ENCODE measurements around the gene FBXL14. TPM values are rescaled to one million over a fixed set of nuclear protein-coding genes. Genes with fewer than 3 reads are reported as not detected.

The FBXL14 gene
- total and polyA plus RNA-seq, 9 of the 15 experiments (the other 6 are each of a cell fraction or from before 2014, with no cell fraction given): 0.13 to 9.8 (median 3.3) TPM

- TF ChIP-seq ZNF668 (CRISPR knock-in tag; IDR thresholded peaks at IDR 0.05): no peak
- peak; percentile 83 for TF ChIP-seq SMARCE1 (IDR thresholded peaks at IDR 0.05)
- no peak for TF ChIP-seq WHSC1 (IDR thresholded peaks at IDR 0.05; ENCODE audit: low read length)
- peak; percentile 92 for TF ChIP-seq EGR1 (conservative IDR thresholded peaks at IDR 0.05)
- no peak for TF ChIP-seq ZNF507 (tag; conservative IDR thresholded peaks at IDR 0.05)
- peak; percentile 50; the same call in 1 of the 2 replicates for TF ChIP-seq POLR2AphosphoS5 (IDR thresholded peaks at IDR 0.05; ENCODE audit: control insufficient read depth, insufficient read depth, low read depth, low read length)
- TF ChIP-seq MTA3 (IDR thresholded peaks at IDR 0.05; ENCODE audit: borderline replicate concordance): 0 out of 2 replicates have a peak, but pooled peaks have one; percentile 66
- TF ChIP-seq RBM22 (IDR thresholded peaks at IDR 0.05; ENCODE audit: low read depth, low read length, poor library complexity, severe bottlenecking): no peak
- TF ChIP-seq NFE2 (IDR thresholded peaks at IDR 0.05; ENCODE audit: low read depth): no peak
- TF ChIP-seq E2F8 (IDR thresholded peaks at IDR 0.05; ENCODE audit: low read depth, partially characterized antibody): no peak
- no peak for TF ChIP-seq OTX1 (CRISPR knock-in tag; IDR thresholded peaks at IDR 0.05)
- no peak for TF ChIP-seq CAMTA2 (CRISPR knock-in tag; conservative IDR thresholded peaks at IDR 0.05)
- no peak for TF ChIP-seq NR1H2 (CRISPR knock-in tag; IDR thresholded peaks at IDR 0.05)
- no peak for TF ChIP-seq HCFC1 (IDR thresholded peaks at IDR 0.05; ENCODE audit: low read depth, low read length)
- TF ChIP-seq POLR2AphosphoS2 (IDR thresholded peaks at IDR 0.05; ENCODE audit: low read length): no peak
- TF ChIP-seq ETV5 (CRISPR knock-in tag; IDR thresholded peaks at IDR 0.05; ENCODE audit: low read depth): no peak
- TF ChIP-seq KLF16 (IDR thresholded peaks at IDR 0.05): peak; percentile 73; the same call in 1 of the 2 replicates
- TF ChIP-seq TCF3 (CRISPR knock-in tag; IDR thresholded peaks at IDR 0.05): peak; percentile 77
- TF ChIP-seq NRF1 (conservative IDR thresholded peaks at IDR 0.05 in 1 of 2, IDR thresholded peaks at IDR 0.05 in 1 of 2): 0 out of 4 replicates have a peak, but pooled peaks of 1 of the 2 experiments have one; percentile 6
- no peak for TF ChIP-seq TGIF2 (CRISPR knock-in tag; IDR thresholded peaks at IDR 0.05)
- peak; percentile 75 for TF ChIP-seq CBFA2T3 (IDR thresholded peaks at IDR 0.05)
- TF ChIP-seq NR4A1 (CRISPR knock-in tag; IDR thresholded peaks at IDR 0.05): no peak
- no peak for TF ChIP-seq NR4A1 (tag; IDR thresholded peaks at IDR 0.05)
- TF ChIP-seq SMARCA4 (IDR thresholded peaks at IDR 0.05): peak; percentile 72
- no peak for TF ChIP-seq ZNF3 (CRISPR knock-in tag; IDR thresholded peaks at IDR 0.05)
- peak; percentile 85 for TF ChIP-seq HMBOX1 (IDR thresholded peaks at IDR 0.05)
- TF ChIP-seq CBFA2T2 (conservative IDR thresholded peaks at IDR 0.05): peak; percentile 54
- no peak for TF ChIP-seq ZBTB12 (CRISPR knock-in tag; IDR thresholded peaks at IDR 0.05)
- no peak for TF ChIP-seq HDAC6 (IDR thresholded peaks at IDR 0.05; ENCODE audit: low read depth, low read length)
These were observed 27.8 kb downstream of the FBXL14 start (continued) for GRCh38 chr12:1566449-1567135.
